ENCODE data around the gene GNG5.
"Not testable (repeated sequence)": the region's sequence is repeated elsewhere in the genome, so short reads cannot be mapped to it uniquely, and the experiment has no call there.

The GNG5 gene

GRCh38 chr1:84462118-84462517 lies 44.3 kb downstream of the GNG5 start:
- no peaks in the 10 kb centered on the region for H3K36me3 ChIP-seq (ENCODE audit: control insufficient read depth in 2 of 2, insufficient read depth in 2 of 2, low read length in 2 of 2)
- H3K27ac ChIP-seq (ENCODE audit: low read depth in 2 of 2, low read length in 2 of 2): no peak overlapping the region
- no peaks in the 10 kb centered on the region for H3K27me3 ChIP-seq (ENCODE audit: control insufficient read depth in 2 of 2, insufficient read depth in 2 of 2, low read length in 2 of 2)
- no peak overlapping the region for H3K4me3 ChIP-seq (ENCODE audit: low read length in 2 of 2)
- H3K9me3 ChIP-seq (ENCODE audit: control insufficient read depth in 2 of 2, low read length in 2 of 2): no peaks in the 10 kb centered on the region
- H3K4me1 ChIP-seq (ENCODE audit: control insufficient read depth in 2 of 2, insufficient read depth in 2 of 2, low read length in 2 of 2): no peaks in the 10 kb centered on the region
- no peak overlapping the region for H3K9ac ChIP-seq (ENCODE audit: low read depth in 1 of 2, low read length in 2 of 2)

GRCh38 chr1:84452436-84452835 lies 53.9 kb downstream of the GNG5 start:
- no peak overlapping the region for H3K9ac ChIP-seq (ENCODE audit: low read depth in 1 of 2, low read length in 2 of 2)
- H3K9me3 ChIP-seq (ENCODE audit: control insufficient read depth in 2 of 2, low read length in 2 of 2): no peaks in the 10 kb centered on the region
- H3K4me1 ChIP-seq (ENCODE audit: control insufficient read depth in 2 of 2, insufficient read depth in 2 of 2, low read length in 2 of 2): no peaks in the 10 kb centered on the region
- H3K4me3 ChIP-seq (ENCODE audit: low read length in 2 of 2): no peak overlapping the region
- no peaks in the 10 kb centered on the region for H3K27me3 ChIP-seq (ENCODE audit: control insufficient read depth in 2 of 2, insufficient read depth in 2 of 2, low read length in 2 of 2)
- no peaks in the 10 kb centered on the region for H3K36me3 ChIP-seq (ENCODE audit: control insufficient read depth in 2 of 2, insufficient read depth in 2 of 2, low read length in 2 of 2)
- no peak overlapping the region for H3K27ac ChIP-seq (ENCODE audit: low read depth in 2 of 2, low read length in 2 of 2)

- Histone ChIP-seq H3K4me1 (ENCODE audit: control insufficient read depth in 2 of 2, insufficient read depth in 2 of 2, low read length in 2 of 2) (no peaks in the 10 kb centered on the region), H3K4me3 (ENCODE audit: low read length in 2 of 2) (no peak overlapping the region), H3K27ac (ENCODE audit: low read depth in 2 of 2, low read length in 2 of 2) (no peak overlapping the region), H3K27me3 (ENCODE audit: control insufficient read depth in 2 of 2, insufficient read depth in 2 of 2, low read length in 2 of 2) (no peaks in the 10 kb centered on the region), H3K9me3 (ENCODE audit: control insufficient read depth in 2 of 2, low read length in 2 of 2) (no peaks in the 10 kb centered on the region), H3K36me3 (ENCODE audit: control insufficient read depth in 2 of 2, insufficient read depth in 2 of 2, low read length in 2 of 2) (no peaks in the 10 kb centered on the region), H3K9ac (ENCODE audit: low read depth in 1 of 2, low read length in 2 of 2) (no peak overlapping the region)
Measured at GRCh38 chr1:84450910-84451309, 55.5 kb downstream of the GNG5 start.

DNA sequence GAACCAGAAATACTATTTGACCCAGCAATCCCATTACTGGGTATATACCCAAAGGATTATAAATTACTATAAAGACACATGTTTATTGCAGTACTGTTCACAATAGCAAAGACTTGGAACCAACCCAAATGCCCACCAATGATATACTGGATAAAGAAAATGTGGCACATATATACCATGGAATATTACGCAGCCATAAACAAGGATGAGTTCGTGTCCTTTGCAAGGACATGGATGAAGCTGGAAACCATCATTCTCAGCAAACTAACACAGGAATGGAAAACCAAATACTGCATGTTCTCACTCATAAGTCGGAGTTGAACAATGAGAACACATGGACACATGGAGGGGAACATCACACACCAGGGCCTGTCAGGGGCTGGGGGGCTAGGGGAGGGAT lies 57.7 kb downstream of the GNG5 start:
- H3K9me3 ChIP-seq (ENCODE audit: control insufficient read depth in 2 of 2, low read length in 2 of 2); H3K4me3 ChIP-seq (ENCODE audit: low read length in 2 of 2); H3K27me3 ChIP-seq (ENCODE audit: control insufficient read depth in 2 of 2, insufficient read depth in 2 of 2, low read length in 2 of 2); H3K4me1 ChIP-seq (ENCODE audit: control insufficient read depth in 2 of 2, insufficient read depth in 2 of 2, low read length in 2 of 2); H3K27ac ChIP-seq (ENCODE audit: low read depth in 2 of 2, low read length in 2 of 2); H3K36me3 ChIP-seq (ENCODE audit: control insufficient read depth in 2 of 2, insufficient read depth in 2 of 2, low read length in 2 of 2); H3K9ac ChIP-seq (ENCODE audit: low read depth in 1 of 2, low read length in 2 of 2): not testable (repeated sequence)
